Body of pancreas (tissue), 4 donors: ENCODE results near the gene KRI1.

Source experiments
- POLR2A ChIP-seq, 3 donors: fragments of 450-650 bp; IDR thresholded peaks; one replicate each; pipeline ENCODE4 v1.6.1; 2016; ENCODE audit warnings: antibody characterized with exemption in 3 of 3, mild to moderate bottlenecking in 2 of 3
- TF ChIP-seq, protein P1 (sequence below), 7 experiments: fragments of 450-650 bp in 4 of 7; fragments of 200-600 bp in 3 of 7; sonication (generic) in 3 of 7; IDR thresholded peaks; one replicate each; pipeline ENCODE4 v1.5.1; 2016 to 2019; ENCODE audit warnings: antibody characterized with exemption in 7 of 7

DNA sequence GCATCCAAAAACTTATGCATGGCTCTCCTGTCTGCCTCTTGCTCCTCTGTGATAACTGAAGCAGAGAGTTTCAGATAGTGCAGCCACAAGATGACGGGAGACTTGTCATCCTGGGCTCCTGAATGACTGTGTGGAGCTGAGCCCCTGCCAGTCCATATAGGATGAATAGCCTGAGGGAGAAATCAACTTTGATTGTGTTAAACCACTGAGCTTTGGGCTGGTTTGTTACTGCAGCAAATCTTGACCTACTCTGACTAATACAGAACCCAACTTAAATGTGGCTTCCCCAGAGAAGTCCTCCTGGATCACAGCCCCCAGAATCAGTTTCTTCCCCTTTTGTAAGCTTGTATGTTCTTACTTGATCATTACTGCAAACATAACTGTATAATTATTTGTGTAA is 33.4 kb downstream of the KRI1 start:
- TF ChIP-seq, protein P1, sequence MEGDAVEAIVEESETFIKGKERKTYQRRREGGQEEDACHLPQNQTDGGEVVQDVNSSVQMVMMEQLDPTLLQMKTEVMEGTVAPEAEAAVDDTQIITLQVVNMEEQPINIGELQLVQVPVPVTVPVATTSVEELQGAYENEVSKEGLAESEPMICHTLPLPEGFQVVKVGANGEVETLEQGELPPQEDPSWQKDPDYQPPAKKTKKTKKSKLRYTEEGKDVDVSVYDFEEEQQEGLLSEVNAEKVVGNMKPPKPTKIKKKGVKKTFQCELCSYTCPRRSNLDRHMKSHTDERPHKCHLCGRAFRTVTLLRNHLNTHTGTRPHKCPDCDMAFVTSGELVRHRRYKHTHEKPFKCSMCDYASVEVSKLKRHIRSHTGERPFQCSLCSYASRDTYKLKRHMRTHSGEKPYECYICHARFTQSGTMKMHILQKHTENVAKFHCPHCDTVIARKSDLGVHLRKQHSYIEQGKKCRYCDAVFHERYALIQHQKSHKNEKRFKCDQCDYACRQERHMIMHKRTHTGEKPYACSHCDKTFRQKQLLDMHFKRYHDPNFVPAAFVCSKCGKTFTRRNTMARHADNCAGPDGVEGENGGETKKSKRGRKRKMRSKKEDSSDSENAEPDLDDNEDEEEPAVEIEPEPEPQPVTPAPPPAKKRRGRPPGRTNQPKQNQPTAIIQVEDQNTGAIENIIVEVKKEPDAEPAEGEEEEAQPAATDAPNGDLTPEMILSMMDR (IDR thresholded peaks at IDR 0.05) = no peak
- TF ChIP-seq POLR2A (IDR thresholded peaks at IDR 0.05) = no peak
